Activated CD4-positive, alpha-beta T cell treated with anti-CD3 and anti-CD28 coated beads, Interleukin-2, amount 10 ng/mL, durations not matched to agents 7 days and 5 days (primary cell): ENCODE measurements around the gene SRGAP2. TPM values are rescaled to one million over a fixed set of nuclear protein-coding genes. Genes with fewer than 3 reads are reported as not detected.
"Not testable (repeated sequence)": the region's sequence is repeated elsewhere in the genome, so short reads cannot be mapped to it uniquely, and the experiment has no call there.

Experiments
- CTCF ChIA-PET: fragments of 350-600 bp; sonication (Branson Sonifier 250); formaldehyde crosslinking; loops from one replicate; lab custom pipeline; 2021; ENCODE audit warnings: antibody characterized with exemption; lab: Charles Lee
- POLR2A ChIA-PET: fragments of 350-600 bp; sonication (Branson Sonifier 250); formaldehyde crosslinking; loops from one replicate; lab custom pipeline; 2021; ENCODE audit warnings: antibody characterized with exemption; lab: Charles Lee
- DNase-seq: peaks from one replicate; pipeline ENCODE4 v3.0.0-alpha.2; 2020
- H3K27ac Mint-ChIP-seq: one replicate; pipeline ENCODE4 v1.8.0; 2021; ENCODE audit warnings: mild to moderate bottlenecking, moderate library complexity, mixed read lengths
- H3K27me3 Mint-ChIP-seq: one replicate; pipeline ENCODE4 v1.8.0; 2021; ENCODE audit warnings: mixed read lengths
- H3K36me3 Mint-ChIP-seq: one replicate; pipeline ENCODE4 v1.8.0; 2021; ENCODE audit warnings: low read depth, mixed read lengths
- H3K4me1 Mint-ChIP-seq: one replicate; pipeline ENCODE4 v1.8.0; 2021; ENCODE audit warnings: mixed read lengths
- H3K4me3 Mint-ChIP-seq: one replicate; pipeline ENCODE4 v1.8.0; 2021; ENCODE audit warnings: mild to moderate bottlenecking, moderate library complexity, mixed read lengths
- H3K9me3 Mint-ChIP-seq: one replicate; pipeline ENCODE4 v1.8.0; 2021; ENCODE audit warnings: mixed read lengths
- total RNA-seq, 2 experiments: library from RNA; stranded (reverse); gene quantifications; one replicate each; pipeline ENCODE4 v1.2.3, GENCODE V29; 2021

Gene SRGAP2
- total RNA-seq, 2 experiments from 2014 or later: 80.9 to 92.4 TPM

GRCh38 chr1:206243335-206243734 is 40.0 kb downstream of the SRGAP2 start:
- H3K9me3 Mint-ChIP-seq, H3K4me3 Mint-ChIP-seq, H3K36me3 Mint-ChIP-seq, H3K27ac Mint-ChIP-seq, H3K27me3 Mint-ChIP-seq, H3K4me1 Mint-ChIP-seq, CTCF ChIA-PET, DNase-seq, POLR2A ChIA-PET: not testable (repeated sequence)

GRCh38 chr1:206245479-206245878 is 42.1 kb downstream of the SRGAP2 start:
- POLR2A ChIA-PET, H3K27me3 Mint-ChIP-seq, H3K4me3 Mint-ChIP-seq, DNase-seq, H3K4me1 Mint-ChIP-seq, H3K27ac Mint-ChIP-seq, CTCF ChIA-PET, H3K9me3 Mint-ChIP-seq, H3K36me3 Mint-ChIP-seq: not testable (repeated sequence)

- H3K9me3 Mint-ChIP-seq, CTCF ChIA-PET, H3K27me3 Mint-ChIP-seq, DNase-seq, POLR2A ChIA-PET, H3K27ac Mint-ChIP-seq, H3K4me1 Mint-ChIP-seq, H3K4me3 Mint-ChIP-seq, H3K36me3 Mint-ChIP-seq: not testable (repeated sequence)
Observed at GRCh38 chr1:206246129-206246886, 43.0 kb downstream of the SRGAP2 start.

GRCh38 chr1:206250953-206251681 is 47.8 kb downstream of the SRGAP2 start:
- H3K27ac Mint-ChIP-seq, POLR2A ChIA-PET, H3K9me3 Mint-ChIP-seq, H3K4me3 Mint-ChIP-seq, H3K4me1 Mint-ChIP-seq, H3K36me3 Mint-ChIP-seq, H3K27me3 Mint-ChIP-seq, DNase-seq, CTCF ChIA-PET: not testable (repeated sequence)

GRCh38 chr1:206252680-206253335 is 49.5 kb downstream of the SRGAP2 start:
- H3K27me3 Mint-ChIP-seq, H3K4me1 Mint-ChIP-seq, H3K9me3 Mint-ChIP-seq, H3K36me3 Mint-ChIP-seq, POLR2A ChIA-PET, H3K27ac Mint-ChIP-seq, CTCF ChIA-PET, H3K4me3 Mint-ChIP-seq: not testable (repeated sequence)
- DNase-seq: peak; percentile 13

Other genes starting within 250 kb of the SRGAP2 start
- gene RAB7B, start 200.1 kb upstream of the SRGAP2 start, total RNA-seq: not detected
- gene CTSE, start 179.6 kb upstream of the SRGAP2 start, total RNA-seq: not detected
- gene RHEX, start 150.4 kb upstream of the SRGAP2 start, total RNA-seq: not detected
- not detected for gene AVPR1B, start 86.2 kb upstream of the SRGAP2 start, total RNA-seq
- 10 to 100 TPM; 29.6 to 34.3 TPM for gene FAM72A, start 702 bp upstream of the SRGAP2 start, total RNA-seq